Natural killer cell (primary cell): ENCODE results near the gene RGS19. TPM values are rescaled to one million over a fixed set of nuclear protein-coding genes. Genes with fewer than 3 reads are reported as not detected.

Source experiments
- ATAC-seq, 3 donors: fragments of 150-1000 bp in 2 of 3; fragments of 200-7000 bp in 1 of 3; cut with Tn5 transposase; 1 replicate in 1 of 3; 2 replicates in 2 of 3; pipeline ENCODE4 v1.10.0; 2021; ENCODE audit warnings: mild to moderate bottlenecking in 2 of 3, moderate library complexity in 2 of 3
- DNase-seq, 2 donors: peaks; one replicate each; pipeline versions ENCODE4 v3.0.0 to v3.0.0-alpha.2; 2013 to 2021; ENCODE audit warnings: mixed read lengths in 1 of 2
- H3K27ac ChIP-seq: one replicate; pipeline ENCODE4 v1.5.1; 2013; ENCODE audit warnings: mild to moderate bottlenecking, low read length
- H3K27me3 ChIP-seq: one replicate; pipeline ENCODE4 v1.6.1; 2013; ENCODE audit warnings: low read length; ENCODE audit not compliant: control insufficient read depth, insufficient read depth
- H3K36me3 ChIP-seq: one replicate; pipeline ENCODE4 v1.6.1; 2013; ENCODE audit warnings: low read length; ENCODE audit not compliant: control insufficient read depth, insufficient read depth
- H3K4me1 ChIP-seq: one replicate; pipeline ENCODE4 v1.6.1; 2013; ENCODE audit warnings: low read length; ENCODE audit not compliant: control insufficient read depth, insufficient read depth
- H3K4me3 ChIP-seq: one replicate; pipeline ENCODE4 v1.5.1; 2013; ENCODE audit warnings: low read length
- H3K9me3 ChIP-seq: one replicate; pipeline ENCODE4 v1.6.1; 2013; ENCODE audit warnings: low read length; ENCODE audit not compliant: control insufficient read depth, insufficient read depth
- H3K27ac Mint-ChIP-seq, 2 donors: one replicate each; pipeline ENCODE4 v1.8.0; 2022; ENCODE audit warnings: mild to moderate bottlenecking in 2 of 2, mixed read lengths in 2 of 2, moderate library complexity in 1 of 2
- H3K27me3 Mint-ChIP-seq, 2 donors: one replicate each; pipeline ENCODE4 v1.8.0; 2022; ENCODE audit warnings: low read depth in 2 of 2, mixed read lengths in 2 of 2
- H3K36me3 Mint-ChIP-seq: one replicate; pipeline ENCODE4 v1.8.0; 2022; ENCODE audit warnings: mixed read lengths
- H3K4me1 Mint-ChIP-seq, 2 donors: one replicate each; pipeline ENCODE4 v1.8.0; 2022; ENCODE audit warnings: mixed read lengths in 2 of 2
- H3K4me3 Mint-ChIP-seq: one replicate; pipeline ENCODE4 v1.8.0; 2022; ENCODE audit warnings: mild to moderate bottlenecking, moderate library complexity, mixed read lengths
- H3K9me3 Mint-ChIP-seq, 2 donors: one replicate each; pipeline ENCODE4 v1.8.0; 2022; ENCODE audit warnings: mixed read lengths in 2 of 2
- WGBS: methylation state at CpG from one replicate; pipeline ENCODE4 v1.1.7; 2013; ENCODE audit warnings: missing lambda C conversion rate; ENCODE audit not compliant: insufficient coverage; 5-methylcytosine and 5-hydroxymethylcytosine counted together
- intact Hi-C: fragments of 100-400 bp; cut with micrococcal nuclease; formaldehyde crosslinking; loops from one replicate; pipeline ENCODE4 v1.14.2; 2022
- total RNA-seq, 4 donors: library from RNA; stranded (reverse); fragments of 120-200 nt in 1 of 4; gene quantifications; one replicate each; pipeline versions ENCODE4 v1.2.3 to v1.2.4, GENCODE V29; 2013 to 2022
- TF ChIP-seq, protein P1 (sequence below): fragments of 200-600 bp; IDR thresholded peaks from one replicate; pipeline ENCODE4 v1.8.0; 2022; ENCODE audit warnings: antibody characterized with exemption

Gene RGS19
- total RNA-seq, 3 donors from 2014 or later (not counting 1 experiment from before 2014, with no cell fraction given) = 61.9 to 76.4 (median 68.2) TPM

DNA sequence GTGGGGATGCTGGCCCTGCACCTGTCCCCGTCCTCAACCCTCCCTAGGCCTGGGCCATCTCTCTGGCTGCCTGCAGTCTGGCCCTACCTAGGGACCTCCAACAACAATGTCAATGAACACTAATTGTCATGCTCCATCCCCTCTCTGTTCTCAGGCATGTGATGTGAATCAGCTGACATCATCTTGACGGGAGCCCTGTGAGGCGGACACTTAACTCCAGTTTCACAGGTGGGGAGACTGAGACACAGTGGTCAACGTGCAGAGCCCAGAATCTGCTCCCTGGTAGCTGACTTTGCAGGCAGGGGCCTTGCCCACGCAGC, 17.1 kb downstream of the RGS19 start:
- Mint-ChIP-seq H3K27me3 (no peaks in the 10 kb centered on the region), H3K27ac (peak overlapping the region in 1 of 2 donors; percentile 87), H3K4me1 (peaks cover 37 to 56% of the 10 kb centered on the region in 2 donors), H3K9me3 (no peaks in the 10 kb centered on the region), H3K36me3 (no peaks in the 10 kb centered on the region), H3K4me3 (no peak overlapping the region)
- H3K36me3 ChIP-seq = no peaks in the 10 kb centered on the region
- no peaks in the 10 kb centered on the region for H3K9me3 ChIP-seq
- H3K4me1 ChIP-seq = peaks cover 61% of the 10 kb centered on the region
- TF ChIP-seq, protein P1, sequence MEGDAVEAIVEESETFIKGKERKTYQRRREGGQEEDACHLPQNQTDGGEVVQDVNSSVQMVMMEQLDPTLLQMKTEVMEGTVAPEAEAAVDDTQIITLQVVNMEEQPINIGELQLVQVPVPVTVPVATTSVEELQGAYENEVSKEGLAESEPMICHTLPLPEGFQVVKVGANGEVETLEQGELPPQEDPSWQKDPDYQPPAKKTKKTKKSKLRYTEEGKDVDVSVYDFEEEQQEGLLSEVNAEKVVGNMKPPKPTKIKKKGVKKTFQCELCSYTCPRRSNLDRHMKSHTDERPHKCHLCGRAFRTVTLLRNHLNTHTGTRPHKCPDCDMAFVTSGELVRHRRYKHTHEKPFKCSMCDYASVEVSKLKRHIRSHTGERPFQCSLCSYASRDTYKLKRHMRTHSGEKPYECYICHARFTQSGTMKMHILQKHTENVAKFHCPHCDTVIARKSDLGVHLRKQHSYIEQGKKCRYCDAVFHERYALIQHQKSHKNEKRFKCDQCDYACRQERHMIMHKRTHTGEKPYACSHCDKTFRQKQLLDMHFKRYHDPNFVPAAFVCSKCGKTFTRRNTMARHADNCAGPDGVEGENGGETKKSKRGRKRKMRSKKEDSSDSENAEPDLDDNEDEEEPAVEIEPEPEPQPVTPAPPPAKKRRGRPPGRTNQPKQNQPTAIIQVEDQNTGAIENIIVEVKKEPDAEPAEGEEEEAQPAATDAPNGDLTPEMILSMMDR = no peak
- DNase-seq (no peak), ATAC-seq (no peak)
- intact Hi-C loops = no loop called here
- WGBS = 78% methylated on average over 5 of the region's 5 CpGs
- no peak overlapping the region for H3K4me3 ChIP-seq
- H3K27ac ChIP-seq = no peak overlapping the region
- no peaks in the 10 kb centered on the region for H3K27me3 ChIP-seq

GRCh38 chr20:64058536-64058935, 20.8 kb downstream of the RGS19 start:
- H3K4me3 Mint-ChIP-seq = no peak overlapping the region
- intact Hi-C loops = no loop called here

GRCh38 chr20:64057628-64058498, 21.5 kb downstream of the RGS19 start:
- H3K4me3 ChIP-seq = no peak overlapping the region
- intact Hi-C loops = loop anchor here (1.0 kb wide), 1 partner anchor 19 kb away; no protein-coding TSS in a partner anchor

More at GRCh38 chr20:64058536-64058935, 20.8 kb downstream of the RGS19 start:
- TF ChIP-seq, protein P1 = no peak
- Histone ChIP-seq H3K4me3 (no peak overlapping the region), H3K36me3 (no peaks in the 10 kb centered on the region), H3K27me3 (peaks cover 3% of the 10 kb centered on the region), H3K4me1 (peaks cover 30% of the 10 kb centered on the region), H3K27ac (no peak overlapping the region), H3K9me3 (no peaks in the 10 kb centered on the region)
- Mint-ChIP-seq H3K27me3 (peaks cover 0 to 10% of the 10 kb centered on the region in 2 donors), H3K9me3 (no peaks in the 10 kb centered on the region), H3K4me1 (peaks cover 9 to 28% of the 10 kb centered on the region in 2 donors), H3K36me3 (no peaks in the 10 kb centered on the region), H3K27ac (no peak overlapping the region)
- 77% methylated on average over 12 of the region's 12 CpGs for WGBS
- DNase-seq (no peak), ATAC-seq (no peak)

More at GRCh38 chr20:64057628-64058498, 21.5 kb downstream of the RGS19 start:
- Mint-ChIP-seq H3K4me3 (peak overlapping the region; percentile 58), H3K9me3 (no peaks in the 10 kb centered on the region), H3K27me3 (peaks cover 0 to 16% of the 10 kb centered on the region in 2 donors), H3K36me3 (no peaks in the 10 kb centered on the region), H3K27ac (peak overlapping the region in 1 of 2 donors; percentile 65), H3K4me1 (peaks cover 9 to 25% of the 10 kb centered on the region in 2 donors)
- no peak overlapping the region for H3K27ac ChIP-seq
- ATAC-seq (peak; percentile 83 to 88 (median 83)), DNase-seq (peak; percentile 75 to 87)
- WGBS = 39% methylated on average over 33 of the region's 33 CpGs
- peaks cover 3% of the 10 kb centered on the region for H3K27me3 ChIP-seq
- TF ChIP-seq, protein P1 = peak; percentile 83
- H3K9me3 ChIP-seq = no peaks in the 10 kb centered on the region
- no peaks in the 10 kb centered on the region for H3K36me3 ChIP-seq
- H3K4me1 ChIP-seq = peaks cover 25% of the 10 kb centered on the region
